Activated naive CD4-positive, alpha-beta T cell treated with Interleukin-2 at 50 U/mL for 16 hours (primary cell): Measurements from ENCODE around the gene NEURL3.
"Not testable (repeated sequence)": the region's sequence is repeated elsewhere in the genome, so short reads cannot be mapped to it uniquely, and the experiment has no call there.

Source experiments
- DNase-seq: peaks from one replicate; pipeline ENCODE4 v3.0.0-alpha.2; 2020

The NEURL3 gene

GRCh38 chr2:96477458-96477857, 27.7 kb downstream of the NEURL3 start:
- DNase-seq, result no peak

- no peak for DNase-seq
Observed at GRCh38 chr2:96471772-96472171, 33.4 kb downstream of the NEURL3 start.

- DNase-seq, result peak; percentile 60
Observed at GRCh38 chr2:96470636-96471035, 34.5 kb downstream of the NEURL3 start.

GRCh38 chr2:96470109-96470508, 35.0 kb downstream of the NEURL3 start:
- DNase-seq, result no peak

GRCh38 chr2:96468904-96469303, 36.3 kb downstream of the NEURL3 start:
- DNase-seq, result no peak

- no peak for DNase-seq
Observed at GRCh38 chr2:96464651-96465050, 40.5 kb downstream of the NEURL3 start.

- no peak for DNase-seq
Observed at GRCh38 chr2:96464061-96464460, 41.1 kb downstream of the NEURL3 start.

GRCh38 chr2:96463119-96463518, 42.0 kb downstream of the NEURL3 start:
- no peak for DNase-seq

GRCh38 chr2:96461616-96462015, 43.5 kb downstream of the NEURL3 start:
- not testable (repeated sequence) for DNase-seq

- DNase-seq, result no peak
Observed at GRCh38 chr2:96452053-96452452, 53.1 kb downstream of the NEURL3 start.

- DNase-seq, result no peak
Observed at GRCh38 chr2:96449637-96450036, 55.5 kb downstream of the NEURL3 start.

GRCh38 chr2:96449174-96449573, 56.0 kb downstream of the NEURL3 start:
- no peak for DNase-seq

- DNase-seq, result no peak
Observed at GRCh38 chr2:96447726-96448125, 57.4 kb downstream of the NEURL3 start.
